A673 (cell line): Measurements from ENCODE around the gene CAPN7. TPM values are rescaled to one million over a fixed set of nuclear protein-coding genes. Genes with fewer than 3 reads are reported as not detected.

Experiments
- BruUV-seq: library from RNA; stranded (reverse); fragments of 400-500 nt; replicated peaks from 2 replicates; lab custom pipeline; 2021; lab: Mats Ljungman, UMichigan
- CTCF ChIA-PET: fragments of 300-600 bp; sonication (Branson Sonifier 250); formaldehyde crosslinking; loops from one replicate; lab custom pipeline; 2022; ENCODE audit warnings: antibody characterized with exemption; lab: Charles Lee
- POLR2A ChIA-PET: fragments of 300-600 bp; sonication (Branson Sonifier 250); formaldehyde crosslinking; loops from one replicate; lab custom pipeline; 2022; ENCODE audit warnings: antibody characterized with exemption; ENCODE audit not compliant: low non-redundant PET; lab: Charles Lee
- DNase-seq: peaks from one replicate; pipeline ENCODE4 v3.0.0-alpha.2; 2015; ENCODE audit warnings: low spot score
- H3K27ac ChIP-seq: fragments of 200-600 bp; sonication (generic); 2 replicates; pipeline ENCODE4 v1.5.1; 2016; ENCODE audit warnings: mixed run types, low read depth, mild to moderate bottlenecking, mixed read lengths, antibody characterized with exemption, low read length; ENCODE audit not compliant: poor library complexity, severe bottlenecking
- H3K27me3 ChIP-seq: fragments of 200-600 bp; sonication (generic); replicated peaks from 2 replicates; pipeline ENCODE4 v1.6.1; 2017; ENCODE audit warnings: mixed run types, low read depth, mild to moderate bottlenecking, mixed read lengths, antibody characterized with exemption, low read length; ENCODE audit not compliant: insufficient read depth, poor library complexity
- H3K36me3 ChIP-seq: fragments of 200-600 bp; sonication (generic); 2 replicates; pipeline ENCODE4 v1.6.1; 2016; ENCODE audit warnings: mixed run types, mild to moderate bottlenecking, mixed read lengths, antibody characterized with exemption, low read length; ENCODE audit not compliant: insufficient read depth, poor library complexity, severe bottlenecking
- H3K4me1 ChIP-seq: fragments of 200-600 bp; sonication (generic); 2 replicates; pipeline ENCODE4 v1.6.1; 2017; ENCODE audit warnings: mixed run types, mild to moderate bottlenecking, mixed read lengths, antibody characterized with exemption, low read length; ENCODE audit not compliant: insufficient read depth, poor library complexity, severe bottlenecking
- H3K4me3 ChIP-seq: fragments of 200-600 bp; sonication (generic); 2 replicates; pipeline ENCODE4 v1.5.1; 2016; ENCODE audit warnings: low read depth, mixed run types, mild to moderate bottlenecking, mixed read lengths, low read length; ENCODE audit not compliant: poor library complexity, severe bottlenecking
- H3K9me3 ChIP-seq: fragments of 200-600 bp; sonication (generic); 2 replicates; pipeline ENCODE4 v1.6.1; 2016; ENCODE audit warnings: mixed run types, low read depth, mild to moderate bottlenecking, mixed read lengths, antibody characterized with exemption, low read length; ENCODE audit not compliant: poor library complexity, severe bottlenecking
- EZH2 ChIP-seq: fragments of 200-600 bp; sonication (generic); IDR thresholded peaks from 2 replicates; pipeline ENCODE4 v1.6.1; 2017; ENCODE audit warnings: borderline replicate concordance, low read depth, mild to moderate bottlenecking, mixed read lengths, antibody characterized with exemption, low read length; ENCODE audit not compliant: poor library complexity, severe bottlenecking
- intact Hi-C: fragments of 100-400 bp; cut with micrococcal nuclease; formaldehyde crosslinking; loops from one replicate; pipeline ENCODE4 v1.10.0; 2022; ENCODE audit not compliant: unreplicated experiment
- total RNA-seq: library from RNA; stranded (reverse); gene quantifications from 2 replicates; pipeline ENCODE4 v1.2.3, GENCODE V29; 2021
- TF ChIP-seq, protein P1 (sequence below): fragments of 300-800, 200-600 bp; sonication (generic); conservative IDR thresholded peaks from 2 replicates; pipeline ENCODE4 v1.5.1; 2017; ENCODE audit warnings: low read depth, mild to moderate bottlenecking, antibody characterized with exemption, low read length, moderate library complexity, mixed read lengths

CAPN7 gene
- total RNA-seq, 1 experiment from 2014 or later: 38.6 TPM

DNA sequence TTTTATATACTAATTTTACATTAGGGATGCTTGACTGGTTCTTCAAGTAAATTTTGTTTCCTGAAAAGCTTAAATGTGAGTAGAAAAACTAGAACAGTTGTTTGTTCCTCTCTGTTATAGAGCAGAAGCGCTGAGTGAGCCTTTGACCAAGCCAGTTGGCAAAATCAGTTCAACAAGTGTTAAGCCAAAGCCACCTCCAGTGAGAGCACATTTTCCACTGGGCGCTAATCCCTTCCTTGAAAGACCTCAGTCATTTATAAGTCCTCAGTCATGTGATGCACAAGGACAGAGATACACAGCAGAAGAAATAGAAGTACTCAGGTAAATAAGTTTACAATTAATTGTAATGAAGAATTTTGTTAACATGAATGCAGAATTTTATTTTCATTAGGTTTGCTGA is 14.6 kb downstream of the CAPN7 start:
- BruUV-seq: no TSS peak
- no peak for DNase-seq

DNA sequence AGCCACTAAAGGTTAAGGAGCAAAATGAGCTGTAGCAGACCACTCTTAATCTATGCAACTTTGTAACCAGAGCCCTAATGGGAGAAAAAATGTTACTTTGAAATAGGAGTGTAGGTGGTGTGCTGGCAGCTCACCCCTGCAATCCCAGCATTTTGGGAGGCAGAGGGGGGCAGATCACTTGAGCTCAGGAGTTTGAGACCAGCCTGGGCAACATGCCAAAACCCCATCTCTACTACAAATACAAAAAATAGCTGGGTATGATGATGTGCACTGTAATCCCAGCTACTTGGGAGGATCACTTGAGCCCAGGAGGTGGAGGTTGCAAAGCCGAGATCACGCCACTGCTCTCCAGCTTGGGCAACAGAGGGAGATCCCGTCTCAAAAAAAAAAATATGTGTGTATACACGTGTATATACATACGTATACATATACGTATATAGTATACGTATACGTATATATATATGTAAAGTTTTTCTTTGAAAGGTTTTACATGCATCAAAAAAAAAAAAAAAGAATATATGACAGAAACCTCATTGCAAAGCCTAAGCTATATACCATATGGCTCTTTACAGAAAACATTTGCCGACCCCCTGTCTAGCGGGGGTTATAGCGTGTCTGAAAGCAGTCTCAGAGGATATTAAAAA is 15.7 kb downstream of the CAPN7 start:
- BruUV-seq: no TSS peak
- Histone ChIP-seq H3K27ac (no peak overlapping the region), H3K4me1 (no peaks in the 10 kb centered on the region), H3K4me3 (no peak overlapping the region), H3K36me3 (peaks cover 56% of the 10 kb centered on the region), H3K9me3 (no peaks in the 10 kb centered on the region), H3K27me3 (no peaks in the 10 kb centered on the region)
- ChIA-PET CTCF (interaction anchor here (1.4 kb wide), 1 partner anchor 16 kb away, joined by 3 read pairs; the partner anchor contains the start of gene CAPN7), POLR2A (no interaction called here)
- intact Hi-C loops: no loop called here
- no peak for DNase-seq
- TF ChIP-seq EZH2: no peak
- TF ChIP-seq, protein P1, sequence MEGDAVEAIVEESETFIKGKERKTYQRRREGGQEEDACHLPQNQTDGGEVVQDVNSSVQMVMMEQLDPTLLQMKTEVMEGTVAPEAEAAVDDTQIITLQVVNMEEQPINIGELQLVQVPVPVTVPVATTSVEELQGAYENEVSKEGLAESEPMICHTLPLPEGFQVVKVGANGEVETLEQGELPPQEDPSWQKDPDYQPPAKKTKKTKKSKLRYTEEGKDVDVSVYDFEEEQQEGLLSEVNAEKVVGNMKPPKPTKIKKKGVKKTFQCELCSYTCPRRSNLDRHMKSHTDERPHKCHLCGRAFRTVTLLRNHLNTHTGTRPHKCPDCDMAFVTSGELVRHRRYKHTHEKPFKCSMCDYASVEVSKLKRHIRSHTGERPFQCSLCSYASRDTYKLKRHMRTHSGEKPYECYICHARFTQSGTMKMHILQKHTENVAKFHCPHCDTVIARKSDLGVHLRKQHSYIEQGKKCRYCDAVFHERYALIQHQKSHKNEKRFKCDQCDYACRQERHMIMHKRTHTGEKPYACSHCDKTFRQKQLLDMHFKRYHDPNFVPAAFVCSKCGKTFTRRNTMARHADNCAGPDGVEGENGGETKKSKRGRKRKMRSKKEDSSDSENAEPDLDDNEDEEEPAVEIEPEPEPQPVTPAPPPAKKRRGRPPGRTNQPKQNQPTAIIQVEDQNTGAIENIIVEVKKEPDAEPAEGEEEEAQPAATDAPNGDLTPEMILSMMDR: no peak

More for the DNA sequence above, 14.6 kb downstream of the CAPN7 start:
- ChIA-PET CTCF (interaction anchor here (1.4 kb wide), 1 partner anchor 15 kb away, joined by 3 read pairs; the partner anchor contains the start of gene CAPN7), POLR2A (no interaction called here)
- TF ChIP-seq EZH2: no peak
- TF ChIP-seq, protein P1: no peak
- Histone ChIP-seq H3K4me3 (no peak overlapping the region), H3K27ac (no peak overlapping the region), H3K36me3 (peaks cover 52% of the 10 kb centered on the region), H3K4me1 (no peaks in the 10 kb centered on the region), H3K27me3 (no peaks in the 10 kb centered on the region), H3K9me3 (no peaks in the 10 kb centered on the region)
- intact Hi-C loops: no loop called here

DNA sequence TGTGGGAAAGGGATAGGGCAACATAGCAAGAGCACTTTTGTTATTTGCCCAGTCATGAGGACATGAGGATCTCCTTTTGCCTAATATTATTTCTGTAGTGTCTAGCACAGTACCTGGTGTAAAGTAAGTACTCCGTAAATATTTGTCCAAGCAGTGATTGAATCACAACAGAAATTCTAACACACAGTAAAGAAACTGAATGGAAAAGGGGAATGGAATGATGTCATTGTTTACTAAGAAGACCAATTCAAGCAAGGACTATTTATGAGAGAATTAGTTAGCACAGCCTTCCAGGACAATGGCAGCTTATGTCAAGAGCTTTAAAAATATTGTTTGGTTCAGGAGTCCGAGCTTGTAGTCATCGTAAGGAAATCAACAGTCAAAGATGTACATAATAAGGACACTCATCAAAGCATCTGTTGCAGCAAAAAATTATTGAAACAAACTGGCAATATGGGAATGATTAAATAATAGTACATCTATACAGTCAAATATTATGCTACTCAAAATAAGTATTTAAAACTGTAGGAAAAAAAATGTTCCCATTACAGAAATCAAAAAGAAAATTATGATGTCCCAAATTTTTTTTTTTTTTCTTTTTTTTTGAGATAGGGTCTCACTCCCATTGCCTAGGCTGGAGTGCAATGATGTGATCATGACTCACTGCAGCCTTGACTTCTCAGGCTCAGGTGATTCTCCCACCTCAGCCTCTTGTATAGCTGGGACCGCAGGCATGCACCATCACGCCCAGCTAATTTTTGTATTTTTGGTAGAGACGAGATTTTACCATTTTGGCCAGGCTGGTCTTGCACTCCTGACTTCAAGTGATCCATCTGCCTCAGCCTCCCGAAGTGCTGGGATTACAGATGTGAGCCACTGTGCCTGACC is 17.9 kb downstream of the CAPN7 start:
- H3K4me3 ChIP-seq: no peak overlapping the region
- intact Hi-C loops: no loop called here
- ChIA-PET POLR2A (no interaction called here), CTCF (no interaction called here)
- DNase-seq: no peak
- H3K27ac ChIP-seq: no peak overlapping the region
- H3K9me3 ChIP-seq: no peaks in the 10 kb centered on the region
- TSS peak; percentile 9 for BruUV-seq
- no peaks in the 10 kb centered on the region for H3K4me1 ChIP-seq
- no peaks in the 10 kb centered on the region for H3K27me3 ChIP-seq
- H3K36me3 ChIP-seq: peaks cover 51% of the 10 kb centered on the region
- TF ChIP-seq, protein P1: no peak
- TF ChIP-seq EZH2: no peak
